Hepatocyte (in vitro differentiated cells): ENCODE results near the gene LIX1. TPM values are rescaled to one million over a fixed set of nuclear protein-coding genes. Genes with fewer than 3 reads are reported as not detected.

ENCODE experiments used
- DNase-seq: peaks from one replicate; pipeline ENCODE4 v3.0.0-alpha.2; 2016; ENCODE audit warnings: low spot score
- H2AFZ ChIP-seq: fragments of 200-600 bp; sonication (generic); 2 replicates; pipeline ENCODE4 v1.6.0; 2016; ENCODE audit warnings: antibody characterized with exemption, mild to moderate bottlenecking
- H3K27ac ChIP-seq: fragments of 200-600 bp; sonication (generic); 2 replicates; pipeline ENCODE4 v1.5.1; 2016; ENCODE audit warnings: mild to moderate bottlenecking
- H3K27me3 ChIP-seq: fragments of 200-600 bp; sonication (generic); 2 replicates; pipeline ENCODE4 v1.6.1; 2016
- H3K36me3 ChIP-seq: fragments of 200-600 bp; sonication (generic); replicated peaks from 2 replicates; pipeline ENCODE4 v1.5.1; 2016; ENCODE audit warnings: low read depth; ENCODE audit not compliant: insufficient read depth
- H3K4me1 ChIP-seq: fragments of 200-600 bp; sonication (generic); 2 replicates; pipeline ENCODE4 v1.5.1; 2016; ENCODE audit warnings: mild to moderate bottlenecking, moderate library complexity; ENCODE audit not compliant: insufficient read depth
- H3K4me2 ChIP-seq: fragments of 200-600 bp; sonication (generic); 2 replicates; pipeline ENCODE4 v1.6.0; 2016
- H3K4me3 ChIP-seq: fragments of 200-600 bp; sonication (generic); 2 replicates; pipeline ENCODE4 v1.5.1; 2016; ENCODE audit warnings: mild to moderate bottlenecking
- H3K79me2 ChIP-seq: fragments of 200-600 bp; sonication (generic); 2 replicates; pipeline ENCODE4 v1.6.0; 2017; ENCODE audit warnings: mild to moderate bottlenecking
- H3K9me2 ChIP-seq: fragments of 200-600 bp; sonication (generic); replicated peaks from 2 replicates; pipeline ENCODE4 v1.6.0; 2017; ENCODE audit warnings: mild to moderate bottlenecking; ENCODE audit not compliant: insufficient read depth
- H3K9me3 ChIP-seq: fragments of 200-600 bp; sonication (generic); 2 replicates; pipeline ENCODE4 v1.5.1; 2016; ENCODE audit warnings: low read depth, mild to moderate bottlenecking
- H4K20me1 ChIP-seq: fragments of 200-600 bp; sonication (generic); 2 replicates; pipeline ENCODE4 v1.6.0; 2016; ENCODE audit warnings: mild to moderate bottlenecking; ENCODE audit not compliant: insufficient read depth, poor library complexity, severe bottlenecking
- CTCF ChIP-seq: fragments of 200-600 bp; sonication (generic); IDR thresholded peaks from 2 replicates; pipeline ENCODE4 v1.5.1; 2016; ENCODE audit warnings: antibody characterized with exemption, mild to moderate bottlenecking; ENCODE audit not compliant: poor library complexity
- EZH2 ChIP-seq: fragments of 200-600 bp; sonication (generic); IDR thresholded peaks from 2 replicates; pipeline ENCODE4 v1.6.1; 2016; ENCODE audit warnings: antibody characterized with exemption, mild to moderate bottlenecking, borderline replicate concordance
- EZH2phosphoT487 ChIP-seq: fragments of 200-600 bp; sonication (generic); IDR thresholded peaks from one replicate; pipeline ENCODE4 v1.6.1; 2018; ENCODE audit warnings: antibody characterized with exemption, mild to moderate bottlenecking, low read depth, moderate library complexity; ENCODE audit not compliant: unreplicated experiment, severe bottlenecking
- WGBS: methylation state at CpG from one replicate; pipeline ENCODE4 v1.1.6; 2016; ENCODE audit warnings: low lambda C conversion rate; ENCODE audit errors: missing lambda C conversion rate; 5-methylcytosine and 5-hydroxymethylcytosine counted together
- polyA plus RNA-seq: library from polyadenylated mRNA; unstranded; fragments of >200 nt; fragmentation: Nextera tagmentation; extraction: Ambion mirVana; gene quantifications from 2 replicates; pipeline ENCODE4 v1.2.1, GENCODE V29; 2016
- small RNA-seq: library from RNA; depleted of rRNA; stranded (forward); fragments of <200 nt; gene quantifications from one replicate; pipeline ENCODE3, GENCODE V24; 2014
- total RNA-seq: library from RNA; depleted of rRNA; stranded (reverse); fragments of >200 nt; gene quantifications from 2 replicates; pipeline ENCODE4 v1.2.3, GENCODE V29; 2014

Gene LIX1
- total and polyA plus RNA-seq, 2 experiments from 2014 or later: 4.3 to 6.2 TPM

GRCh38 chr5:97042996-97043395 is 99.4 kb downstream of the LIX1 start:
- no peaks in the 10 kb centered on the region for H3K9me3 ChIP-seq
- no peak overlapping the region for H3K4me2 ChIP-seq
- no peaks in the 10 kb centered on the region for H3K27me3 ChIP-seq
- 81% methylated on average over 7 of the region's 7 CpGs for WGBS
- peaks cover 7% of the 10 kb centered on the region for H3K4me1 ChIP-seq
- no peaks in the 10 kb centered on the region for H3K36me3 ChIP-seq
- no peaks in the 10 kb centered on the region for H4K20me1 ChIP-seq
- no peak for TF ChIP-seq EZH2
- TF ChIP-seq EZH2phosphoT487: no peak
- no peak for TF ChIP-seq CTCF
- no peak overlapping the region for H3K4me3 ChIP-seq
- H2AFZ ChIP-seq: no peak overlapping the region
- no peaks in the 10 kb centered on the region for H3K79me2 ChIP-seq
- DNase-seq: no peak
- no peak overlapping the region for H3K27ac ChIP-seq
- no peaks in the 10 kb centered on the region for H3K9me2 ChIP-seq

Small RNA genes within 50 kb of the gene (small RNA-seq; reads per million reads assigned to genes)
- not detected for gene RNU1-73P

Other genes with a start within 250 kb of the LIX1 start
- gene LNPEP, start 206.5 kb downstream of the LIX1 start, total RNA-seq: 32.6 and 46.8 TPM in 2 replicates
- gene LNPEP, start 206.5 kb downstream of the LIX1 start, polyA plus RNA-seq: 4.9 and 7.1 TPM in 2 replicates
- 28.5 and 44.1 TPM in 2 replicates for gene RIOK2, start 40.6 kb upstream of the LIX1 start, total RNA-seq
- gene RIOK2, start 40.6 kb upstream of the LIX1 start, polyA plus RNA-seq: 25.7 and 34.4 TPM in 2 replicates